Effector memory CD4-positive, alpha-beta T cell (primary cell): ENCODE data around the gene SLC35D1.
A peak's percentile ranks its signal among the peaks of the same experiment; 100 is the strongest.

ENCODE experiments used
- DNase-seq, 3 donors: peaks; one replicate each; pipeline ENCODE4 v3.0.0-alpha.2; 2020
- H3K27ac ChIP-seq: 2 replicates; pipeline ENCODE4 v1.7.0; 2013; ENCODE audit warnings: mild to moderate bottlenecking, low read length, moderate library complexity; ENCODE audit not compliant: insufficient read depth, poor library complexity, severe bottlenecking
- H3K27me3 ChIP-seq: replicated peaks from 2 replicates; pipeline ENCODE4 v1.7.0; 2013; ENCODE audit warnings: mild to moderate bottlenecking, low read length; ENCODE audit not compliant: insufficient read depth, control insufficient read depth, poor library complexity, severe bottlenecking
- H3K36me3 ChIP-seq: 2 replicates; pipeline ENCODE4 v1.7.0; 2013; ENCODE audit warnings: mild to moderate bottlenecking, low read length, moderate library complexity; ENCODE audit not compliant: control insufficient read depth, insufficient read depth
- H3K4me1 ChIP-seq: 2 replicates; pipeline ENCODE4 v1.7.0; 2013; ENCODE audit warnings: low read length, mild to moderate bottlenecking; ENCODE audit not compliant: control insufficient read depth, insufficient read depth, poor library complexity, severe bottlenecking
- H3K4me3 ChIP-seq: 2 replicates; pipeline ENCODE4 v1.7.0; 2013; ENCODE audit warnings: low read length, low read depth, mild to moderate bottlenecking; ENCODE audit not compliant: insufficient read depth, poor library complexity, severe bottlenecking
- H3K9me3 ChIP-seq: 2 replicates; pipeline ENCODE4 v1.7.0; 2013; ENCODE audit warnings: mild to moderate bottlenecking, low read length, moderate library complexity; ENCODE audit not compliant: control insufficient read depth
- total RNA-seq, 3 donors: gene quantifications; one replicate each; lab custom pipeline; 2026; lab: John Stamatoyannopoulos, UW

The SLC35D1 gene
- total RNA-seq = 32.9 to 45.4 (median 37.0) reads per million in 3 donors

GRCh38 chr1:67053785-67054772, at the start of gene SLC35D1:
Gene SLC35D1, minus strand, starts transcription at chr1:67054148. Its CDS starts 135 bp downstream, at chr1:67054013.
- H3K4me3 ChIP-seq = peak within 1 kb of the TSS; percentile 87
- peaks cover 8% of the 10 kb centered on the region for H3K36me3 ChIP-seq
- DNase-seq = peak; percentile 44 to 66 (median 51)
- peaks cover 7% of the 10 kb centered on the region for H3K4me1 ChIP-seq
- no peaks in the 10 kb centered on the region for H3K9me3 ChIP-seq
- H3K27ac ChIP-seq = peak within 1 kb of the TSS; percentile 90
- no peaks in the 10 kb centered on the region for H3K27me3 ChIP-seq

GRCh38 chr1:67103548-67103947, 49.6 kb upstream of the SLC35D1 start:
- no peak for DNase-seq

DNA sequence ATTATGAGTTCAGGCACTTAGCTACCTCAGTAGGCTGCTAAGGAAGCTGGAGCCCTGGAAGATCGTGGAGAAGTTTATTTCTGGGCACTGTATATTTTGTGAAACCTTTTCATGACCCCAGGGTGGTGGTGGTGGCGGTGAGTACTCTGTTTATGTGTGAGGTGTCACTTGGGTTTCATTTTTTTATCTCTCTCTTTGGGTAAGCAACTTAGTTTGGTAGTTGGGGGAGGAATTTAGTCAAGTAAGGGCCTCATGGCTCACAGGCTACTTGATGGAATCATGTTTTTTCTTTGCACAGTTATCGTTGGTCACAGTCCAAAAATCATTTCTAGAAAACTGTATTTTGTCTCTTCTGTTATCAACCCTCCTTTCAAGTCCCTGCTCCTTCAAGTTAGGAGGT, 46.9 kb upstream of the SLC35D1 start:
- no peak for DNase-seq
- Histone ChIP-seq H3K36me3 (no peaks in the 10 kb centered on the region), H3K4me3 (no peak overlapping the region), H3K4me1 (no peaks in the 10 kb centered on the region), H3K27ac (no peak overlapping the region), H3K9me3 (no peaks in the 10 kb centered on the region), H3K27me3 (no peaks in the 10 kb centered on the region)

More at GRCh38 chr1:67103548-67103947, 49.6 kb upstream of the SLC35D1 start:
- Histone ChIP-seq H3K27me3 (no peaks in the 10 kb centered on the region), H3K4me1 (no peaks in the 10 kb centered on the region), H3K27ac (no peak overlapping the region), H3K36me3 (no peaks in the 10 kb centered on the region), H3K9me3 (no peaks in the 10 kb centered on the region), H3K4me3 (no peak overlapping the region)

- Histone ChIP-seq H3K9me3 (no peaks in the 10 kb centered on the region), H3K36me3 (no peaks in the 10 kb centered on the region), H3K4me3 (no peak overlapping the region), H3K27me3 (no peaks in the 10 kb centered on the region), H3K4me1 (no peaks in the 10 kb centered on the region), H3K27ac (no peak overlapping the region)
- no peak for DNase-seq
These were observed 43.4 kb upstream of the SLC35D1 start for GRCh38 chr1:67097305-67097704.

DNA sequence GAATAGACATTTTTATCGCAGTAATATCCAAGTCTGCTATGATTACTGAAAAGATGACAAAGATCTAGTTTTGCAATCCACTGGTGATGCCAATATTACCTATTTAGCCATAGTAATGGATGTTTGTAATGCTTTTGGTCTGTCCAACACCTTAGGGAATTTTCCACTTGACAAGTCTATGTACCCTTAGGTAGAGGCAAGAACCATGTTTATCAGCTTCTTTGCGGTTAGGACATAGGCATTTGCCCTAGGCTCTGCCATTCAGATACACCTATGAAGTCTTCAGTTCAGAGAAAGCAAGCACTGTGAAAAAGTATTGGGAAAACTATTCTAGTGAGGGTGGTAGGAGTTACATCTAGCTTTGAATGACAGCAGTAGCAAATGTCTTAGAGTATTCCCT, 40.2 kb upstream of the SLC35D1 start:
- Histone ChIP-seq H3K4me1 (no peaks in the 10 kb centered on the region), H3K27me3 (no peaks in the 10 kb centered on the region), H3K36me3 (no peaks in the 10 kb centered on the region), H3K27ac (no peak overlapping the region), H3K9me3 (no peaks in the 10 kb centered on the region), H3K4me3 (no peak overlapping the region)
- DNase-seq = no peak

DNA sequence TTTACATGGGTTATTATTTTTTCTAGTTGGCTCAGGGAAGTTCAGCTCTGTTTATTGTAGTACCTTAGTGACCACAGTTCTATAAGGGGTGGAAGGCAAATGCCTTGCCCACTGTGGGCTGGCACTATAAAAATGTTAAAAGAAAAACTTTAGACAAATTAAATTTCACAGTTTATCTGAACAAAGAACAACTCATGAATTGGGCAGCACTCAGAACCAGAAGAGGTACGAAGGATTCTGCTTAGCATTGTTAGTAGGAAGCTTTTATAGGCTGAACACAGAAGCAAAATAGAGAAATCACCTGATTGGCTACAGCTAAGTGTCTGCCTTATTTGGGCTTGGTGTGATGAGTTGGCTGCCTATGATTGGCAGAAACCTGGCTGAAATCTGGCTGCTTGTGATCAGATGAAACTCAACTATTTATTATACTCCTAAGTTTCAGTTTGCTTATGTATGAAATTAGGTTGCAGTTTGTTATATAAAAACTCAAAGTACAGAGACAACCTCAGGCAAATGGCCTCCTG, 35.8 kb upstream of the SLC35D1 start:
- Histone ChIP-seq H3K27ac (no peak overlapping the region), H3K36me3 (no peaks in the 10 kb centered on the region), H3K27me3 (no peaks in the 10 kb centered on the region), H3K9me3 (no peaks in the 10 kb centered on the region), H3K4me1 (no peaks in the 10 kb centered on the region), H3K4me3 (no peak overlapping the region)
- no peak for DNase-seq

GRCh38 chr1:67088440-67088839, 34.5 kb upstream of the SLC35D1 start:
- no peak overlapping the region for H3K27ac ChIP-seq
- no peaks in the 10 kb centered on the region for H3K36me3 ChIP-seq
- no peak for DNase-seq
- H3K4me3 ChIP-seq = no peak overlapping the region
- H3K4me1 ChIP-seq = no peaks in the 10 kb centered on the region
- no peaks in the 10 kb centered on the region for H3K9me3 ChIP-seq
- no peaks in the 10 kb centered on the region for H3K27me3 ChIP-seq

GRCh38 chr1:67085326-67085725, 31.4 kb upstream of the SLC35D1 start:
- no peaks in the 10 kb centered on the region for H3K27me3 ChIP-seq
- H3K4me1 ChIP-seq = no peaks in the 10 kb centered on the region
- no peak overlapping the region for H3K4me3 ChIP-seq
- no peak for DNase-seq
- H3K27ac ChIP-seq = no peak overlapping the region
- H3K9me3 ChIP-seq = no peaks in the 10 kb centered on the region
- H3K36me3 ChIP-seq = no peaks in the 10 kb centered on the region

- Histone ChIP-seq H3K36me3 (no peaks in the 10 kb centered on the region), H3K27ac (no peak overlapping the region), H3K4me3 (no peak overlapping the region), H3K4me1 (no peaks in the 10 kb centered on the region), H3K9me3 (no peaks in the 10 kb centered on the region), H3K27me3 (no peaks in the 10 kb centered on the region)
- no peak for DNase-seq
These were observed 30.9 kb upstream of the SLC35D1 start for GRCh38 chr1:67084765-67085318.

DNA sequence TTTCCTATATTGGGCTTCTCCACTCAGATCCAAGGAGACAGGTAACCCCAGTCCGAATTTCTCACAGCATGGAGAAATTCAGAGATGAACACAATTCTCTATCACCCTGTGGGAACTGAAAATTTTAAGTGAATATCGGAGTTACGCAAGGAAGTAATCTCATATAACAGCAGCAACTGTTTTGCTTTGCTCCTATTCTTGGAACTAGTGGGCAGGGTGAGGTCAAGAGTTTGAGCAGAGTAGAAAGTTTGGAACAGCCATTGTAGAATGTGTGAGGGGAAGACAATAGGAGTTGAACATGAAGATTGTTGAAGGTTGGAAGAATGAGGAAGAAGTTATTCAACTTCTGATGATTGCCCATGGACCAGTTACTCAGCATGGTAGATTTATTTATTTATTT, 24.3 kb upstream of the SLC35D1 start:
- Histone ChIP-seq H3K36me3 (no peaks in the 10 kb centered on the region), H3K4me1 (no peaks in the 10 kb centered on the region), H3K27me3 (no peaks in the 10 kb centered on the region), H3K27ac (no peak overlapping the region), H3K9me3 (no peaks in the 10 kb centered on the region), H3K4me3 (no peak overlapping the region)
- no peak for DNase-seq
